Upper lobe of left lung (tissue), 6 donors: Measurements from ENCODE around the gene LGALS4. TPM values are rescaled to one million over a fixed set of nuclear protein-coding genes. Genes with fewer than 3 reads are reported as not detected.

Source experiments
- ATAC-seq, 2 donors: fragments of 200-7000 bp; cut with Tn5 transposase; one replicate each; pipeline ENCODE4 v1.9.1; 2022; ENCODE audit warnings: mild to moderate bottlenecking in 2 of 2, moderate library complexity in 2 of 2; ENCODE audit not compliant: low FRiP score in 2 of 2
- DNase-seq, 2 donors: peaks; one replicate each; pipeline ENCODE4 v3.0.0-alpha.2; 2019 to 2020
- H3K27ac ChIP-seq, 4 donors: fragments of 200-600 bp; sonication (generic); one replicate each; pipeline ENCODE4 v1.5.1; 2016 to 2019
- H3K27me3 ChIP-seq, 4 donors: fragments of 200-600 bp; sonication (generic); one replicate each; pipeline ENCODE4 v1.5.1; 2017 to 2019
- H3K36me3 ChIP-seq, 4 donors: fragments of 200-600 bp; sonication (generic); one replicate each; pipeline ENCODE4 v1.5.1; 2016 to 2019
- H3K4me1 ChIP-seq, 4 donors: fragments of 200-600 bp; sonication (generic); one replicate each; pipeline ENCODE4 v1.5.1; 2018 to 2019
- H3K4me3 ChIP-seq, 4 donors: fragments of 200-600 bp; sonication (generic); one replicate each; pipeline ENCODE4 v1.5.1; 2017 to 2019; ENCODE audit warnings: mild to moderate bottlenecking in 2 of 4, moderate library complexity in 1 of 4
- H3K9me3 ChIP-seq, 4 donors: fragments of 200-600 bp; sonication (generic); one replicate each; pipeline ENCODE4 v1.5.1; 2018 to 2019
- EP300 ChIP-seq, 4 donors: sonication (generic); formaldehyde crosslinking; IDR thresholded peaks; one replicate each; pipeline ENCODE4 v1.5.1; 2017; ENCODE audit warnings: antibody characterized with exemption in 4 of 4, control low read depth in 2 of 4
- POLR2A ChIP-seq, 4 donors: fragments of 450-650 bp; IDR thresholded peaks; one replicate each; pipeline ENCODE4 v1.5.1; 2016 to 2017; ENCODE audit warnings: antibody characterized with exemption in 4 of 4, mild to moderate bottlenecking in 2 of 4
- POLR2AphosphoS5 ChIP-seq, 2 donors: sonication (generic); formaldehyde crosslinking; IDR thresholded peaks; one replicate each; pipeline ENCODE4 v1.5.1; 2017; ENCODE audit warnings: antibody characterized with exemption in 2 of 2
- WGBS, 2 donors: methylation state at CpG; one replicate each; pipeline ENCODE4 v1.1.5; 2017 to 2018; 5-methylcytosine and 5-hydroxymethylcytosine counted together
- total RNA-seq, 6 donors: library from RNA; depleted of rRNA in 4 of 6; stranded (reverse); fragments of >200 nt in 4 of 6; gene quantifications; one replicate each; pipeline versions ENCODE4 v1.1.0 to v1.2.1, GENCODE V29; 2016 to 2021
- TF ChIP-seq, protein P1 (sequence below), 6 experiments: fragments of 450-650 bp in 4 of 6; fragments of 200-600 bp in 2 of 6; sonication (generic) in 2 of 6; IDR thresholded peaks; one replicate each; pipeline ENCODE4 v1.5.1; 2016 to 2019; ENCODE audit warnings: antibody characterized with exemption in 6 of 6
- donor health status: DM: no; HTN: no; CAD: no; lungs with moderate emphysema.
- donor health status: DM: no; HTN: yes; CAD: no; lungs with severe emphysema.

Gene LGALS4
- total RNA-seq, 6 donors from 2014 or later: 3.1 to 12.3 (median 5.0) TPM

DNA sequence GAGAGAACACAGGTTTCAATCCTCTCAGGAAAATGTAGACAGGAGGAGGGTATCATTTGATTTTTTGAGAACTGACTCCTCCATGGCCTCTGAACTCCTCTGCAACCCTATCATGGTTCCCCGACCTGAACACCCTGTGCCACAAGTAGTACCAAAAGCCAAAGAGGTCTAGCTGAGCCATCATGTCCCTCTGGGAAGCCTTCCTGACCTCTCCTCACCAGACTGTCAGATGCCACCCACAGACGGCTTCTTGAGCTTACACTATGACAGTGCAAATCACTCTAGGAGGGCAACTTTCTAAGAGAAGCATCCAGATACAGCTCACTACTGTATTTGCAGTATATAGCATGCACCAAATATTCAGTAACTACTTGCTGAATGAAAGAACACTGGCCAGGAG, 33.4 kb upstream of the LGALS4 start:
- 59 to 75% methylated on average over 2 of the region's 2 CpGs for WGBS, 2 donors
- peaks cover 61 to 72% (median 64%) of the 10 kb centered on the region in 4 donors for H3K36me3 ChIP-seq
- no peak overlapping the region for H3K27ac ChIP-seq
- H3K4me1 ChIP-seq: peaks cover 27 to 52% (median 28%) of the 10 kb centered on the region in 4 donors
- TF ChIP-seq, protein P1, sequence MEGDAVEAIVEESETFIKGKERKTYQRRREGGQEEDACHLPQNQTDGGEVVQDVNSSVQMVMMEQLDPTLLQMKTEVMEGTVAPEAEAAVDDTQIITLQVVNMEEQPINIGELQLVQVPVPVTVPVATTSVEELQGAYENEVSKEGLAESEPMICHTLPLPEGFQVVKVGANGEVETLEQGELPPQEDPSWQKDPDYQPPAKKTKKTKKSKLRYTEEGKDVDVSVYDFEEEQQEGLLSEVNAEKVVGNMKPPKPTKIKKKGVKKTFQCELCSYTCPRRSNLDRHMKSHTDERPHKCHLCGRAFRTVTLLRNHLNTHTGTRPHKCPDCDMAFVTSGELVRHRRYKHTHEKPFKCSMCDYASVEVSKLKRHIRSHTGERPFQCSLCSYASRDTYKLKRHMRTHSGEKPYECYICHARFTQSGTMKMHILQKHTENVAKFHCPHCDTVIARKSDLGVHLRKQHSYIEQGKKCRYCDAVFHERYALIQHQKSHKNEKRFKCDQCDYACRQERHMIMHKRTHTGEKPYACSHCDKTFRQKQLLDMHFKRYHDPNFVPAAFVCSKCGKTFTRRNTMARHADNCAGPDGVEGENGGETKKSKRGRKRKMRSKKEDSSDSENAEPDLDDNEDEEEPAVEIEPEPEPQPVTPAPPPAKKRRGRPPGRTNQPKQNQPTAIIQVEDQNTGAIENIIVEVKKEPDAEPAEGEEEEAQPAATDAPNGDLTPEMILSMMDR (IDR thresholded peaks at IDR 0.05): no peak
- TF ChIP-seq EP300 (IDR thresholded peaks at IDR 0.05): no peak
- no peak for TF ChIP-seq POLR2AphosphoS5 (IDR thresholded peaks at IDR 0.05)
- TF ChIP-seq POLR2A (IDR thresholded peaks at IDR 0.05): no peak
- DNase-seq (no peak), ATAC-seq (no peak)
- H3K9me3 ChIP-seq: no peaks in the 10 kb centered on the region
- no peak overlapping the region for H3K4me3 ChIP-seq
- H3K27me3 ChIP-seq: no peaks in the 10 kb centered on the region

- peaks cover 67 to 78% (median 70%) of the 10 kb centered on the region in 4 donors for H3K36me3 ChIP-seq
- TF ChIP-seq POLR2AphosphoS5 (IDR thresholded peaks at IDR 0.05) (no peak), POLR2A (IDR thresholded peaks at IDR 0.05) (no peak), EP300 (IDR thresholded peaks at IDR 0.05) (no peak)
- TF ChIP-seq, protein P1 (IDR thresholded peaks at IDR 0.05): no peak
- H3K27ac ChIP-seq: no peak overlapping the region
- H3K4me1 ChIP-seq: peaks cover 24 to 48% (median 24%) of the 10 kb centered on the region in 4 donors
- no peak overlapping the region for H3K4me3 ChIP-seq
- H3K27me3 ChIP-seq: no peaks in the 10 kb centered on the region
- H3K9me3 ChIP-seq: no peaks in the 10 kb centered on the region
- DNase-seq (no peak), ATAC-seq (no peak)
- WGBS, 2 donors: 92 to 96% methylated on average over 14 of the region's 14 CpGs
Observed at GRCh38 chr19:38845374-38846024, 32.8 kb upstream of the LGALS4 start.

- H3K4me1 ChIP-seq: peaks cover 24 to 48% (median 24%) of the 10 kb centered on the region in 4 donors
- TF ChIP-seq, protein P1 (IDR thresholded peaks at IDR 0.05): no peak
- no peak for TF ChIP-seq POLR2A (IDR thresholded peaks at IDR 0.05)
- no peak for TF ChIP-seq EP300 (IDR thresholded peaks at IDR 0.05)
- TF ChIP-seq POLR2AphosphoS5 (IDR thresholded peaks at IDR 0.05): no peak
- DNase-seq: no peak
- no peaks in the 10 kb centered on the region for H3K27me3 ChIP-seq
- 92 to 95% methylated on average over 11 of the region's 11 CpGs for WGBS, 2 donors
- H3K4me3 ChIP-seq: no peak overlapping the region
- H3K27ac ChIP-seq: no peak overlapping the region
- no peak for ATAC-seq
- H3K9me3 ChIP-seq: no peaks in the 10 kb centered on the region
- H3K36me3 ChIP-seq: peaks cover 80 to 91% (median 83%) of the 10 kb centered on the region in 4 donors
Observed at GRCh38 chr19:38844093-38844686, 31.4 kb upstream of the LGALS4 start.

DNA sequence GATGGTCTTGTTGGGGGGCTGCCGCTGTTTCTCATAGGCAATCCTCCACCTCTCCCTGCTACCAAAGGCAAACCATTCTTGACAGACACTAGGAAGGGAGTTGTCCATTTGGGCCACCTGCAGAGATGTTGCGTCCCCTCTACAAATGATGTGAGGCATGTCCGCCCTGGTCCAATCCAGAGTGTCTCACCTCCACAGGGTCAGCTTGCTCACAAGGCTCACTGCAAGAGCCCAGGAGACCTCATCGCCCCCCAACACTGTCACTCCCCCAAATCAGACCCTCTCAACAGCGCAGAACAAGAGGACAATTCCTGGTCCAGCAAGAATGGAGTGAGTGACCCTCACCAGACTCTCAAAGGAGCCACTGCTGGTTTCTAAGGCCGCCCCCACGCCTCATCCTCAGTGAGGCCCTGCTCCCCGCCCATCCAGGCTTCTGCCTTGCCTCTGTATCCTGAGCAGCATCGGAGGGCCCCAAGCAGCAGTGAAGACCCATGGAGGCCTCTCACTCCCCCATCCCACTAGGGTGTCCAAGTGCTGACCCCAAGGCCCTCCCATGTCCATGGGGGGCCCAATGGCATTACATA, 30.5 kb upstream of the LGALS4 start:
- no peak overlapping the region for H3K4me3 ChIP-seq
- H3K27me3 ChIP-seq: no peaks in the 10 kb centered on the region
- H3K9me3 ChIP-seq: no peaks in the 10 kb centered on the region
- H3K36me3 ChIP-seq: peaks cover 88 to 97% (median 92%) of the 10 kb centered on the region in 4 donors
- H3K27ac ChIP-seq: peak overlapping the region in 2 of 4 donors; percentile 58 to 65
- H3K4me1 ChIP-seq: peaks cover 16 to 52% (median 19%) of the 10 kb centered on the region in 4 donors
- ATAC-seq (no peak), DNase-seq (no peak)
- WGBS, 2 donors: 90 to 99% methylated on average over 7 to 9 of the region's 9 CpGs
- TF ChIP-seq, protein P1 (IDR thresholded peaks at IDR 0.05): no peak
- TF ChIP-seq POLR2AphosphoS5 (IDR thresholded peaks at IDR 0.05): no peak
- TF ChIP-seq EP300 (IDR thresholded peaks at IDR 0.05): no peak
- TF ChIP-seq POLR2A (IDR thresholded peaks at IDR 0.05): no peak
